SHP77 treated with DMSO at 0.1 percent for 48 hours (cell line): ENCODE results near the gene LPP.
A peak's percentile ranks its signal among the peaks of the same experiment; 100 is the strongest.

Source experiments
- DNase-seq: peaks from one replicate; lab custom pipeline; 2025; lab: John Stamatoyannopoulos, UW

The LPP gene

GRCh38 chr3:188248036-188248561, 94.1 kb downstream of the LPP start:
- DNase-seq = no peak

GRCh38 chr3:188253123-188253793, 99.3 kb downstream of the LPP start:
- no peak for DNase-seq

GRCh38 chr3:188253800-188254452, 100.0 kb downstream of the LPP start:
- no peak for DNase-seq

GRCh38 chr3:188254520-188255070, 100.6 kb downstream of the LPP start:
- DNase-seq = no peak

- no peak for DNase-seq
Measured at GRCh38 chr3:188255190-188255589, 101.2 kb downstream of the LPP start.

- DNase-seq = no peak
Measured at GRCh38 chr3:188256758-188257157, 102.8 kb downstream of the LPP start.

- no peak for DNase-seq
Measured at GRCh38 chr3:188257384-188258026, 103.5 kb downstream of the LPP start.

- DNase-seq = no peak
Measured at GRCh38 chr3:188259191-188259590, 105.2 kb downstream of the LPP start.

- DNase-seq = no peak
Measured at GRCh38 chr3:188259596-188259995, 105.6 kb downstream of the LPP start.

GRCh38 chr3:188261011-188261410, 107.1 kb downstream of the LPP start:
- DNase-seq = no peak

- no peak for DNase-seq
Measured at GRCh38 chr3:188262488-188262887, 108.5 kb downstream of the LPP start.

- DNase-seq = peak; percentile 54
Measured at GRCh38 chr3:188262913-188263683, 109.1 kb downstream of the LPP start.

GRCh38 chr3:188264226-188265207, 110.6 kb downstream of the LPP start:
- no peak for DNase-seq

- no peak for DNase-seq
Measured at GRCh38 chr3:188266562-188267274, 112.8 kb downstream of the LPP start.

GRCh38 chr3:188267790-188268335, 113.9 kb downstream of the LPP start:
- no peak for DNase-seq

GRCh38 chr3:188268336-188268735, 114.4 kb downstream of the LPP start:
- DNase-seq = no peak

- no peak for DNase-seq
Measured at GRCh38 chr3:188269040-188269439, 115.1 kb downstream of the LPP start.

- no peak for DNase-seq
Measured at GRCh38 chr3:188270423-188270972, 116.5 kb downstream of the LPP start.

GRCh38 chr3:188271226-188271914, 117.4 kb downstream of the LPP start:
- DNase-seq = no peak
